Stimulated activated CD8-positive, alpha-beta memory T cell treated with anti-CD3 and anti-CD28 coated beads, Interleukin-12 subunit alpha, Interleukin-12 subunit beta, amount 100 ng/mL, for 24 hours (primary cell): ENCODE results near the gene RNFT2.

Experiments
- DNase-seq: peaks from one replicate; pipeline ENCODE4 v3.0.0-alpha.2; 2020; ENCODE audit errors: extremely low read depth

Gene RNFT2, protein sequence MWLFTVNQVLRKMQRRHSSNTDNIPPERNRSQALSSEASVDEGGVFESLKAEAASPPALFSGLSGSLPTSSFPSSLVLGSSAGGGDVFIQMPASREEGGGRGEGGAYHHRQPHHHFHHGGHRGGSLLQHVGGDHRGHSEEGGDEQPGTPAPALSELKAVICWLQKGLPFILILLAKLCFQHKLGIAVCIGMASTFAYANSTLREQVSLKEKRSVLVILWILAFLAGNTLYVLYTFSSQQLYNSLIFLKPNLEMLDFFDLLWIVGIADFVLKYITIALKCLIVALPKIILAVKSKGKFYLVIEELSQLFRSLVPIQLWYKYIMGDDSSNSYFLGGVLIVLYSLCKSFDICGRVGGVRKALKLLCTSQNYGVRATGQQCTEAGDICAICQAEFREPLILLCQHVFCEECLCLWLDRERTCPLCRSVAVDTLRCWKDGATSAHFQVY

DNA sequence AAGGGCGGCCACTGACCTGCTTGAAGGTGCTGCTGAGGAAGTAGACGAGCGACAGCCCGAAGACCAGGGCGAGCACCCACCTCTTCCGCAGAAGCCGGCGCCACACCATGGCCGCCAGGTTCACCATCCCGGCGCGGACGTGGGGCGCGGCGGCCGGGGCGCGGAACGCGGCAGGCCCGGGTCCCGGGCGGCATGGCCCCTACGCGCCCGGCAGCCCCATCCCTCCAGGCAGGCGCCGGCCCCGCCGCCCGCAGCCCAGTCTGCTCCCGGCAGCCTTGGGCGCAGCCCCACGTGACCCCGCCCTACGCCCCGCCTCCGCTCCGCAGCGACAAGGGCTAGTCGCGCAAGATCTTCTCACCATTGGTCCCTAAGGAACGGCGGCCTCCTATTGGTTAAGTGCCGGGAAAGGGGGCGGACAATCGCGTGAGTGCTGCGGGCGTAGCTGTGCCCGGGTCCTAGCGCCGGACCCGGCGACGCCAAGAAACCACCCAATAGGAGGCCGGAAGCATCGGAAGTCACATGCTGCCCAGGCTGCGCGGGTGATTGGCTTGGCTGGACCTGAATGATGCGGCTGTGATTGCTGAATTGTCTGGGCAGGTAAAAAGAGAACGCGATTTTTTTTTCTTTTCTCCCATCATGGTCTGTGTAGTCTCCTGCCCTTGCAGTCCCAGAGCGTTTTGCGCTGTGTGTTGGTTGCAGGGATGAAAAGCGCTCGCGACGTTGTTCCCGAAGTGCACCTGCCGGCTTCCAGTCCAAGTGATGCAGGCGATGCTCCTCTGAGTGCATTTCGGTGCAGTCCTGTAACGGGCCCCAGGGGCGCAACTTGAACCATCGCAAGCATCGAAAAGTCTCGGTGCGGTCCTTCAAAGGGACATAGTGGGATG, at the start of gene RNFT2, which contains the start of gene SPRING1:
TSS of gene RNFT2 (plus strand) at position 542 of the 884 bp plus-strand sequence. CDS start 2,183 bp downstream, outside the sequence.
TSS of gene SPRING1 (minus strand) at position 296 of the 884 bp plus-strand sequence. CDS start at position 127, 169 bp downstream.
- DNase-seq, result peak; percentile 99

DNA sequence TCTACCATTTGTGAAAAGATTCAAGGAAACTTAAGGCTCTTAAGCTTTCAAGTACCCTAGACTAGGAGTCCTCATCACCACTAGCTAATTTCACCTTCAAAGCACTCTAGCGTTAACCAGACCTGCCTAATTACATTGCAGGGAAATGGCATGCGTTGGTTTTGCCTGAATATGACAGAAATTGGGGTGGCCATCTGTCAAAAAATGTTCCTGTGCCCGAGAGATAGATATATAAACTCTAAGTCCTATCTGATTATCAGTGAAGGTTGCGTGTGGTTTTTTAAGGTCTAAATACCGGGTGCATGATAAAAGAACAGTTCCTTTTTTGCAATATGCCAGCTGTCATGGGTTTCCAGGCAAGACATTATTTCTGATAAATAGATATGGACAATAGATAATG, 48.6 kb upstream of the RNFT2 start:
- no peak for DNase-seq

DNA sequence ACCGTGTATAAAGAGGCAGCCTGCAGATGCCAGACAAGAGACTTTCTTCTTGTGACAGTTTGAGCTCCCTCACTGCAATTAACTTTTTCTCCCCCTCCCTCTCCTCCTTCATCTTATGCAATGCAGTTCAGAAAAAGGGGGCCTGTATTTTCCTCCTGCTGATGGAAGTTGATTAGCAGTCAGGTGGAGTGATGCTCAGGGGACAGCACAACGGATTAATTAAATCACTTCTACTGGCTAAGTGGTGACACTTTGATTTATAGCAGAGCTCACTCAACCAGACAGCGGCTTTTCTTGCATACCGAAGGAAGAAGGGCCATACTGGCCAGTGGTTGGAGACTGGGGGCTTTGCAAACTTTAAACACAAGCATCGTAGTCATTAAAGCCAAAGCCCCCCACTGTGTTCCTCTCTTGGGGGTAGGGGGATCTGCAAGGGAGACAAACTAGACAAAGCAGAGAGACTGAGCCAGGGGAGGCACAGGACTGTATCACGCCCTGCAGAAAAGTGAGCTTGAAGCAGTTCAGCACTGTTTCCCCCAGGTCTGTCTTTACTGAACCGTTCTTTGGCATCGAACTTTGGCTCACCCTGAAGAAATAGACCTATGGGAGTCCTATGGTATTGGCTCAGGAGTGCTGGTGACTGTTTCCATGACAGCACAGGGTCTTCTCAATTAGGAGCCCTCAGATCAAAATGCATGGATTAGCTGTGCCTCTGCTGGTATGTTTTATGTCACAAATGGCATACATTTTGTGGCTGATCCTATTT, 48.0 kb upstream of the RNFT2 start:
- no peak for DNase-seq

DNA sequence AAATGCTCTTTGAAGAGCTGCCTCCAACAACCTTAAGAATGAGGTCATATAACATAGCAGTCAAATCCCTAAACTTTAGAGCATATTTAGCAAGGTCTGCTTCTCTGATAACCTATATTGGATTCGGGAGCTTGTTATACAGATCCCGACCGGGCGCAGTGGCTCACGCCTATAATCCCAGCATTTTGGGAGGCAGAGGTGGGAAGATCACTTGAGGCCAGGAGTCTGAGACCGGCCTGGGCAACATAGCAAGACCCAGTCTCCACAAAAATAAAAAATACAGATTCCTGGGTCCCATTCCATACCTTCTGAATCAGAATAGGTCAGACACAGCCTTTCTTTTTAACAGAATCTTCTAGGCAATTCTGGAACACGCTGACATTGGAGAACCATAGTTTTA, 46.9 kb upstream of the RNFT2 start:
- no peak for DNase-seq

DNA sequence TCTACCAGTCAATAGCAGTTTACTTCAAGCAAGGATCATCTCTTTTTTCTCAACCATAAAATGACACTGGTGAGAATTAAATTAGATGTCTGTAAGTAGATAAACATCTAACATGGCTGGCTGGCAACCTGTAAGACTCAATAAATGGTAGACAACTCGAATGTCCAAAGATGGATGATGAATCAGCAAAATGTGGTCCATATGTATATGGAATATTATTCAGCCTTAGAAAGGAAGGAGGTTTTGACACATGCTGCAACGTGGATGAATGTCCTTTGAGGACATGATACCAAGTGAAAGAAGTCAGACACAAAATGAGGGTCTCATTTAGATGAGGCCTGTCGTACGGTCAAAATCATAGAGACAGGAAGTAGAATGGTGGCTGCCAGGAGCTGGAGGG, 46.5 kb upstream of the RNFT2 start:
- DNase-seq, result no peak

DNA sequence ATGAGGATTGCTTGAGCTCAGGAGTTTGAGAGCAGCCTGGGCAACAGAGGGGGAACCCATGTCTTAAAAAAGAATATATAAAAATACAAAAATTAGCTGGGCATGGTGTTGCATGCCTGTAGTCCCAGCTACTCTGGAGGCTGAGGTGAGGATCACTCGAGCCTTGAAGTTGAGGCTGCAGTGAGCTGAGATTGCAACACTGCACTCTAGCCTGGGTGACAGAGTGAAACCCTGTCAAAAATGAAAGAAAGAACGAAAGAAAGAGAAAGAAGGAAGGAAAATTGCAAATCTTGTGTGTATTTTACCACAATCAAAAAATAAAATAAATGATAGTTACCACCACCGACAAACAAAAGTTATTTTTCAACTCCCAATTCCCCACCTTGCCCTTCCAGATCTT, 45.5 kb upstream of the RNFT2 start:
- DNase-seq, result no peak

DNA sequence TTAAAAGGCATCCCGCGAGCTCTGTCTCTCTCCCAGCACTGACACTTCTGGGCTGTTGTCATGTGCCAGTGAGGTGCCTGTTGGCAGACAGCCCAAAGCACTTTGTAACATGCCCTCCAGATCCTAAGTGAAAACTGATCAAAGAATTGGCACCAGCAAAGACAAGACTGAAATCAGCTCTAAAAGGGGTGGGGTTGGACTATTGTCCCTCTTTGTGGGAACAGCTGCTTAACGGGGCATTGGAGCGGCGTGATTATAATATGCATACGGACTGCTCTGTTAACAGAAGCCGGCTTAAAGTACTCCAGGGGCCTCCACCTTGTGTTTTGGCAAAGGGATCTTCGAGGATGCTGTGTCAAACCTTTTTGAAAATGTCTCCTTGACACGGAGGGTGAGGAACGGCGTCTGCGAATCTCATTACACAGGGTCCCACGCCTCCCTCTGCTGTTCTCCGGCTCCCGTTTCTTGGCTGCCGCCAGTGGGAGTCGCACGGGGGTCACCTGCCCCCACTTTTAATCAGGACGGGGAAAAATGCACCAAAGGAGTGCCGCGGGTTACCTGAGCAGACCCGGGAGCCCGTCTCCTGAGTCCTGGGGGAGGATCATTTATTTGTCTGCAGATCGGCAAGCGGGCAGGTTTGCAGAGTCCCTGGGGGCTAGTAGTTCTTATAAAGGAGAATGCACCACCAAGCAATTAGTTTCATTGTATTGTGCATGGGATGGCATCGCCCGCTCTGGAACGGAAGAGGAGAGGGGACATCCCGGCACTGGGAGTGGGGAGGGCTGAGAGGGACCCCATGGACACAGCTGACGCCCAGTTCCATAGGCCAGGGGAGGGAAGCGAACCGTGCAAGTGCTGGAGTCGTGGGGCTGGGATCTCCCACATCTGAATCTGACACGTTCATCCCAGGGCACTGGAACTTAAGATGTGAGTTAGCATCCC, 44.6 kb upstream of the RNFT2 start:
- no peak for DNase-seq

DNA sequence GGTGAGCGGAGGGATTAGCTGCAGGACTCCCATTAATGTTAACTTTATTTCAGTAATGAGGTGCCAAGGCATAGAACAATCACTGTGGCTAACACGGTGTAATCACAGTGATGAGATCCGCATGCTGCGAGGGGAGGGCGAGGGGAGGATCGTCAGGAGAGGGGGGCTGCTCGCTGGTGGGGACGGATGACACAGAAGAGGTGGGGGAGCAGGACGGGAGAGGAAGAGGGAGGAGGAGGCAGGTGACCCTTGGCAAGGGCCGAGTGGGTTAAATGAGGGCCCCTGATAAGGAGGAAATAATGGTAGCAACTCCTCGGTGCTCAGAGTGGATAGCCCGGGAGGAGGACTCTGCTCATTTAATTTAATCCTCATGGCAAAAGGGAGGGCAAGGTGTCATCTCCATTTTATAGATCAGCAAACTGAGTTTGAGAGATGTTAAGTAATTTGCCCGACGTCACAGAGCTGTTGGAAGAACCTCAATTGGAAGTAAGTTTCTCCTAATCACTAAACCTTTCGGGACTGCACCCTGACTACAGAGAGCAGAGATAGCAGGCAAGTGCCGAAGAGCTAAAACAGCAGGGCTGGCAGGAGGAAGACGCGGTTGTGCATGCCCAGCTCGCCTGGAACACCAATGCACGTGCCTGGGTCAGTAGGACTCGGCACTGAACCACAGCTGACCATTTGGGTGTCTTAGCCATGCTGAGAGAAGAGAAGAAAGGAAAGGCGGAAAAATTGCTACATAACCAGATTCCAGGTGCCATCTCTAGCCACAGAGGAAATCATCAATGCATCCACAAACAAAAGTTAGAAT, 43.3 kb upstream of the RNFT2 start:
- no peak for DNase-seq

DNA sequence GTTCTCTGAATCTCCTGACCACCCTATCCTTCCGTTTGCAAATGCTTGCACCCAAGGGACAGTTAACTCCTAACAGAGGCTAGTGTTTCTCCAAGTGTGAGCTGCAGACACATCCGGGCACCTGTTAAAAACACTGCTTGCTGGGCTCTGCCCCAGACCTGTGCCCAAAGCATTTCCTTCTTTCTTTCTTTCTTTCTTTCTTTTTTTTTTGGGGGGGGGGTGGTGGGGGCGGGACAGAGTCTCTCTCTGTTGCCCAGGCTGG, 42.7 kb upstream of the RNFT2 start:
- DNase-seq, result no peak

DNA sequence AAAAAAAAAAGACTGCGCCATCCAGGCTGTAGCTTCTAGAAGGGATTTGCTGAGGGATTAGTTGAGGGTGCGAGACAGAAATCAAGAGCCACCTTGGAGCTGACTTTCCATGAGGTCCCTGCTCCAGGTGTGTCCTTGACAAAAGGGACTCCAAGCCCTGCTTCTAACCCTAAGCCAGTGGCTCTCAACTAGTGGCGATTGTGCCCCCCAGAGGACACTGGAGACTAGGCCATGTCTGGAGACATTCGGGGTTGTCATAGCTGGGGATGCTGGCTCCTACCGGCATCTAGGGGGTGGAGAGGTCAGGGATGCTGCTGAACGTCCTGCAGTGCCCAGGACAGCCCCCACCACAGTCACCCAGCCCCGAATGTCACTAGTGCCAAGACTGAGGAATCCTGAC, 40.8 kb upstream of the RNFT2 start:
- no peak for DNase-seq

DNA sequence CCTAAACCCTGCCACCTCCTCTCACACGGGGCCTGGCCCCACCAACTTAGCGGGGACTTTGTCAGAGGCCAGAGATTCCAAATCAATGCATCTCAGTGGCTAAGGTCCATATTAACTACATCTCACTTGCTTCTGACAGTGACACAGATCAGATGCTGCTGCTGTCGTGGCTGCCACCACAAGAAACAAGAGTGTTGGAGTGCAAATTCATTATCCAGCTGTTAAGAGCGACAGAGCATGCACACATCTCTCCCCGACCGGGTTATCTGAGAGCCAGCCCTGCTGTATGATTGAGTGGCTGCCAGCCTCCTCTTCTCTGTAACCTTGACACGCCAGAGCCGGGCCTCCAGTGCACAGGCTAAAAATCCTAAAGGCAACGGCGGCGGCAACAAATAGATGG, 40.4 kb upstream of the RNFT2 start:
- DNase-seq, result no peak

DNA sequence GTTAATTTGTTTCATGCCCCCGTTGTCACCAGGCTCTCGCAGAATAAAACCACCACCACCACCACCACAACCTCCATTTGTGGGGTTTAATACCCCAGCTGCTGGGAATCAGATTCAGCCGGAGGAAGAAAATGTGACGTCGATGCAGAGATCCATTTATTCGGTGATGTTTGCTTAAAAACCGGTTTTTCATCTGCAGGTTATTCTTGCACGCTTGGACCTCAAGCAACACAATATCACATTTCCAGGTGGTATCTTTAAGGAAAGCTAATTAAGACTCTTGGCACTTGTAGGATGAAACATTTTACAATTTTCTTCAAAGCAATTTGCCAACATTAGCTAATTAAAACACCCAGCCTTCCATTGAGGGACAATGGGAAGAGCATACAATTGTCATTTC, 40.0 kb upstream of the RNFT2 start:
- DNase-seq, result no peak

DNA sequence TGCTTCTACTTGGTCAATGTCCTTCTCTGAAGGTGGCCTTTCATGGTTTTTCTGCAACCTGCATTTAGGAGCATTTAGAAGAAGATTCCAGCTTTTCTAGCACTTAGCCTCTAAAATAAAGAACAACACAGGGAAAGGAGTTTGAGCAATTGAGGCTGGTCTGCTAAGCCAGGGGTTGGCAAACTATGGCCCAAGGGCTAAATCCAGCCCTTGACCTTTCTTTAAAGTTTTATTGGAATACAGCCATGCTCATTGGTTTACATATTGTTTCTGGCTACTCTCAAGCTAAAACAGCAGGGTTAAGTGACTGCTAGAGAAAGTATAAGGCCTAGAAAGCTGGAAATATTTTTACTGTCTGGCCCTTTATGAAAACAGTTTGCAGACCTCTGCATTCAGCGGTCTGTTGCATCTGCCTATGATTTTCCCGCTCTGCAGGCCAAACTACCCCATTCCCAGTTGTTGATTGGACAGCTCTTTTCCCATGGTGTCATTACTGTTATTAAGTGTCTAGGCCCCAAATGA, 39.5 kb upstream of the RNFT2 start:
- DNase-seq, result no peak

DNA sequence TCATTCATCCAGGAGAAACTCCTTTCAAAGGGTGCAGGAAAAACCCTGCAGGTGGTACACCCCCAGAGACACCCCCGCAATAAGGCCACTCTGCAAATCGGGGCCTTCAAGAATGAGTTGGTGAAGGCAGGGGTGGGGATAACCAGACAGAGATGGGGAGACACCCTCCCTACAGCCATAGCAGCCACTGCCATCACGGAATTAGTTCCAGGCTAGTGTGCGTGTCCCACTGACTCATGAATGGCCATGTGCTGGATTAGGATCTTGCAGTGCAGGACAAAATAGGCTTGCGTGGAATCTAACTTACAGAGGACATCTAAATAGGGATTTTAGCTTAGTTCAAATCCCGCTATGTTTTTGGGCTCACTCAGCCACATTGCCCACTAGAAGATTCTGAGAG, 38.0 kb upstream of the RNFT2 start:
- no peak for DNase-seq

DNA sequence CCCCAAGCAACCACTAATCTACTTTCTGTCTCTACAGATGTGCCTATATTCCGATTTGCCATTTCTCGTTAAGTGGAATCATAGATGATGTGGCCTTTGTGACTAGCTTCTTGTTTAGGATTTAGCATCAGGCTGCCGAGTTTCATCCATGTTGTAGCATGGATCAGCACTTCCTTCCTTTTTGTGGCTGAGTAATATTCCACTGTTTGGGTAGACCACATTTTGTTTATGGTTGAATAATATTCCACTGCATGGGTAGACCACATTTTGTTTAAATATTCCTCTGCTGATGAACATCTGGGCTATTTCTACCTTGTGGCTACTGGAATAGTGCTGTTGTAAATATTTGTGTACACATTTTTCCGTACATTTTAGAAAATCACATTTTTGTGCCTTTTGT, 36.7 kb upstream of the RNFT2 start:
- no peak for DNase-seq

DNA sequence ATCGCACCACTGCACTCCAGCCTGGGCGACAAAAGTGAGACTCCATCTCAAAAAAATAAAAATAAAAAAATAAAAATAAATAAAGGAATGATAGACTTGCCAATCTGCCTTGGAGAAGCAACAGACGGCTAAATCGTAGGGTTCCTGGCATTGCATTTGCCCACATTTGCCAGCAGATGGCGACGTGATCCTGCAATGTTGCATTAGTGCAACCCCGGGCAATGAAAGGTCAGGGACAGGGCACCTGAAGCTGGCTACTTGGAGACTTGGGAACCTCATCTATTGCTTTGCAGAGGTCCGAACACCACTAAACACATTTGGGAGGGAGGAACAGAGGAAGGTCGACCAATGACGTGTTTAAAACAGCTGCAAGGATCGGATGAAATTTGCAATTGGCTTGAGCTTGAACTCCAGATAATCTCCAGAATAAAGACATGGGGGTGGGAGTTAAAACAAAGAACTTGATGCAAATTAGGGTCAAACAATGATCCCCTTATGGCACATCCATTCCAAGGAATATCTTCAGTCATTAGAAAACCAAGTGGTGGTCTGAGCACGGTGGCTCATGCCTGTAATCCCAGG, 34.8 kb upstream of the RNFT2 start:
- peak; percentile 22 for DNase-seq

DNA sequence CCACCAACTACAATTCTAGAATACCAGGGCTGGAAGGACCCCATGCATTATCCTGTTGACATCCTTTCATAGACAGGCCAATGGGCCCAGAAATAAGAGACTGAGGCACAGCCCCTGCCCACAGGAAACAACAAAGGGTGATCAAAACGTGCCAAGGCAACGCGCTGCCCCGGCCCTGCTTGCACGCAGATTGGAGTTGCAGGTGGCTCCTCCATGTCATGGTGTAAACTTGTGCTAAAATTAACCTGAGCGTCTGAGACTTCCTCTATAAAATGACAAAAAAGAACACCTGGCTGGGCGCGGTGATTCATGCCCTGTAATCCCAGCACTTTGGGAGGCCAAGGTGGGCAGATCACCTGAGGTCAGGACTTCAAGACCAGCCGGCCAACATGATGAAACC, 30.4 kb upstream of the RNFT2 start:
- DNase-seq, result no peak

DNA sequence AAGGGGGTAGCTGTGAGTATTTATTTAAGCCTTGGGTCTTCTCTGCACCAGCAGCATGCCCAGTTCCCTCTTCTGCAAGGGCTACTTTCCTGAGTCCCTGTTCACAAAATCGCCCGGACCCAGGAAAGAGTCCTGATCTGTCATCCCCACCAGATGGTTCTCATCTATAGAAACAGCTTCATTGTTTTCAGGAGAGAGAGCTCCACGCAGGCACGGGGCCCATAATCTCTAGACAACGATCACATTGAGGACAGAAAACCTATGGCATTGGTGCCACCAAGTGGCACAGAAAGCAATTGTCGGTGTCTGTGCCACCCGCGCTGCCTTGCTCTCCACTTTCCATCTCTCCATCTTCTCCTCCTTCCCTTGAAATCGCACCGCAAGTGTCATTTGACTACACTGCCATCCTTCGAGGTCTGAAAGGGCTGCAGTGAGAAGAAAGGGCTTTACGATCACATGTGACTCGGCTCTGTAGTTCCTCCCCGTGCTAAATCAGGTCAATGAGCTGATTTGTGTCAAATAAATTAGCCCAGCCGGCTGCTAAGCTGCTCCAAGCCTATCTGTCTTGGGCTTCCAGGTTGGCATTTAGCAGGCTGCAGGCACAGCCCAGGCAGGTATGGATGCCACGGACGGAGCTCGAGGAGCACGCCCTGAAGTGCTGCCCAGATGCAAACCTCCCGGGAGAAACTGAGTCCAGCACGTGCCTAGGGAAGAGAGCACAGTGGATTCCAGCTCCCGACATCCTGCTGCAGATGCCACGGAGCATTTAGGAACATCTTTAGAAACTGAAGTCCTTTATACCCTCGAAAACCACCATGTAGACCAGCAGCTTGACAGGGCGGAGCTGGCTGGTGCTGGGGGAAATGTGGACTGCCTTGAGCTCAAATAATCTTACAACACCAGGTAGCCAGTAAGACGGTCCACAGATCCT, 29.0 kb upstream of the RNFT2 start:
- no peak for DNase-seq

DNA sequence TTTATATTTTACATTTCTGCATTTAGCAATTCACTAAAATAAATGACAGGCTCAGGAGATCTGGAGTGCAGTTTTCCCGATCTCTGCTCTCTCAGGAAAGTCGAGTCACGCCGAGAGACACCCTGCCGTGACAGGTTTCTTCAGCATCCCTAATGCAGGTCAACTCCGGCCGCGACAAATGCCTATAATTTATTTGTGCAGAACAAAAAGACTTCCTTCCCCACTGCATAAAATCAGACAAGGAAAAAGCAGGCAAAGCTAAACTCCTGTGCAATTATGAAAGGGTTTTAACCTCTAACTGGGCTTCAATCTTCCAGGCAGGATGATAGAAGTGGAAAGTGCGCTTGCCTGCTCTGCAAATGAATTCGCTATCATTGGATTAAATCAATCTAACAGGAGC, 28.3 kb upstream of the RNFT2 start:
- DNase-seq, result no peak
